ENCODE results near the gene TCP10L.

The TCP10L gene

DNA sequence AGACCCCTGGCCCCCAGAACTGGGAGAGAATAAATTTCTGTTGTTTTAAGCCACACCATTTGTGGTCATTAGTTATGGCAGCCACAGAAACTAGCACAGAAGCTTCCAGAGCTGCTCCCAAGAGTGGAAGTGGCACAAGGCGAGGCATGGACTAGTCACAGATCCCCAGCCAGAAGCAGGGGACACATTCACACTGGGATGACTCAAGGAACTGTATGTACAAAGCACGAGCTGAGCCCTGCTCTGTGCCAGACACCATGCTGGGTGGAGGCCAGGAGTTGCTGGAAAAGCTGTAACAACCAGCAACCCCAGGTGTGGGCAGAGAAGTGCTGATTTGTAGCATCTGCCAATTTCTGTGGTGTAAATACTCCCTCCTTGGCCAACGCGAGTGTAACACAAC lies 55.6 kb downstream of the TCP10L start:
- no peak for DNase-seq (ENCODE audit: low spot score)
- TF ChIP-seq, protein P1, sequence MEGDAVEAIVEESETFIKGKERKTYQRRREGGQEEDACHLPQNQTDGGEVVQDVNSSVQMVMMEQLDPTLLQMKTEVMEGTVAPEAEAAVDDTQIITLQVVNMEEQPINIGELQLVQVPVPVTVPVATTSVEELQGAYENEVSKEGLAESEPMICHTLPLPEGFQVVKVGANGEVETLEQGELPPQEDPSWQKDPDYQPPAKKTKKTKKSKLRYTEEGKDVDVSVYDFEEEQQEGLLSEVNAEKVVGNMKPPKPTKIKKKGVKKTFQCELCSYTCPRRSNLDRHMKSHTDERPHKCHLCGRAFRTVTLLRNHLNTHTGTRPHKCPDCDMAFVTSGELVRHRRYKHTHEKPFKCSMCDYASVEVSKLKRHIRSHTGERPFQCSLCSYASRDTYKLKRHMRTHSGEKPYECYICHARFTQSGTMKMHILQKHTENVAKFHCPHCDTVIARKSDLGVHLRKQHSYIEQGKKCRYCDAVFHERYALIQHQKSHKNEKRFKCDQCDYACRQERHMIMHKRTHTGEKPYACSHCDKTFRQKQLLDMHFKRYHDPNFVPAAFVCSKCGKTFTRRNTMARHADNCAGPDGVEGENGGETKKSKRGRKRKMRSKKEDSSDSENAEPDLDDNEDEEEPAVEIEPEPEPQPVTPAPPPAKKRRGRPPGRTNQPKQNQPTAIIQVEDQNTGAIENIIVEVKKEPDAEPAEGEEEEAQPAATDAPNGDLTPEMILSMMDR (IDR thresholded peaks at IDR 0.05; ENCODE audit: extremely low read depth, insufficient read depth, missing control alignments) = no peak
- in situ Hi-C loops (cut with MboI; ENCODE audit: low pct_unique_long_range_greater_than_20kb, low sequenced_read_pairs, unreplicated experiment) = no loop called here

DNA sequence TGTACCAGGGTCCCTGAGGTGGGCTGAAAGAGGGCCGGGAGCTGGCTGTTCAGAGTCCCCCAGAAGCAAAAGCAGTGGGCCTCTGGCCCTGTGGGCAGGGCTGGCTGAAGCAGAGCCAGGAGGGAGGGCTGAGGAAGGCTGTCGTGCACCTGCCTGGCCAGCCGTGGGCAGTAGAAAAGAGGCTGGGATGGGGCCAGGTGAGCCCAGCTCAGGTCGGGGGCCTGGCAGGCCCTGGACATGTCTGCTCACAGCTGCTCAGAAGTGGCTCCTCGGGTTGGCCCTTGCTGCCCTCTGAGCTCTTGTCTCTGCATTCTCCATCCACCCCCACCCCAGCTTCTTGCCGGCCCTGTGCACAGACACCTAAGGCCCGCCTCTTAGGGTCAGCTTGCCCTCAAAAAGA lies 60.0 kb downstream of the TCP10L start:
- DNase-seq (ENCODE audit: low spot score) = no peak
- in situ Hi-C loops (cut with MboI; ENCODE audit: low pct_unique_long_range_greater_than_20kb, low sequenced_read_pairs, unreplicated experiment) = no loop called here
- TF ChIP-seq, protein P1 (IDR thresholded peaks at IDR 0.05; ENCODE audit: extremely low read depth, insufficient read depth, missing control alignments) = no peak

DNA sequence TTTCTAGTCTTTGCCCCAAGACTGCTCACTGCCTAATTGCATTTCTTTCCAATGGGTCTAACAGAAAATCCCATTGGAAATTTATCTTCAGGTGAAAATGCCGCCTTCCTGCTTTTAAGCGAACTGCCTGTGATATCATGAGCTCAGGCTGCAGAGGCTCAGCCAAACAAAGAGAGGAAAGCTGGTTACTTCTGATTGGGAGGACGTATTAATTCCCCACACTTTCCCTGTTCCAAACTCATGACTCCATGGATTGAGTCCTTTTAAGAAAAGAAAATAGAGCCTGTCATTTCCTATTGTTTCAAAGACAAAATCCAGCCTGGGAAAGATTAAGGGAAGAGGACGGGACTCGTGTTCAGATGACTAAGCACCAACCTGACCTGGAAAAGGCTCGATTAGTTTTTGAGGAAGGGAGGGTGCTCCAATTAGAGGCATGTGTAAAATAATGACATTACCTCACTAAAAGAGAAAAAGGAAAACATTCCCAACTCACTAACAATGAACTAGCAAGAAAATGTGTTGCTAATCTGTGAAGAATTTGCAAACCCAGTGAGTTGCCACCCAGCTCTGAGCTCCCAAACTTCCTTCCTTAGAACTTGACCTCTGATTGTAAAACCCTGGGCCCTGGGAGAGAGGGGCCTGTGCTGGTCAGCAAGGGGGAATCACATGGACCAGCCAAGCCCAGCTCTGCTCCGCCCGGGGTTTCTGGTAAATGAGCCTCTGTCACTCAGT lies 61.2 kb downstream of the TCP10L start:
- in situ Hi-C loops (cut with MboI; ENCODE audit: low pct_unique_long_range_greater_than_20kb, low sequenced_read_pairs, unreplicated experiment) = no loop called here
- TF ChIP-seq, protein P1 (IDR thresholded peaks at IDR 0.05; ENCODE audit: extremely low read depth, insufficient read depth, missing control alignments) = no peak
- no peak for DNase-seq (ENCODE audit: low spot score)

All from GM13977 (cell line).